ENCODE data around the gene FAM9C.

DNA sequence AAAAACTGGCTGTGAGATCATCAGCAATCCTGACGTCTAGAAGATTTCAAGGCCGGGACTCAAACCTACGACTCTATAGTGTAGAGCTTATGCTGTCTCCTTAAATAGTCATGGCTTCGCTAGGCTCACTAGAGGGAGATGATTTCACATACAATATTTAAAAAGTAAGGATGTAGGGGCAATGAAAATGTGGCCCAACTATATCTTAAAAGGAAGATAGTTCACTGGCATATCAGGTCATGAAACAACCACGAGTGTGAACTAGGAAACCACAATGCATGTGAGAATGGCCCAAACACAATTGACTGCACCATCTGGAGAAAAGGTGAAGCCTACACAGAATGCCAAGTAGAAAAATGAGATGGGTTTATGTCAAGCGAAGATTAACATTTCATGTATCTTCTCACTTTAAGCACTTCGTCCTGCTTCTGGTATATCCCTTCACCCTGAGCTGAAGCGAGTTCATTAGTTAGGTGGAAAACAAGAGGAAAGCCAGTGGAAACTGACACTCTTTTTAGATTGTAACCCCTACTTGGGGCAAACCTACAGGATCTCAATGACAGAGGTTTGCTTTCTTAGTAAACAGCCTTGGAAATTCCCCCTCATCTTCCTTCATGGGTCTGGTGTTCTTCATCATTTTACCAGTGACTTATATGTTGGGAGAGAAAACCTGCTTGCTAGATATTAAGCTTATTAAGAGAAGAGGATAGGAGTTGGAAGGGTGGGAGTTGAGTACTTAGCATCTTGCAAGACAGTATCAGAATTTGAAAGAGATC lies 17.4 kb downstream of the FAM9C start:
- TF ChIP-seq GATA3 (IDR thresholded peaks at IDR 0.05; ENCODE audit: low read depth, low read length) (no peak), GATA2 (IDR thresholded peaks at IDR 0.05; ENCODE audit: low read depth, low read length) (no peak)
